Colonic mucosa (tissue), 4 donors: Measurements from ENCODE around the gene CLPTM1L. TPM values are rescaled to one million over a fixed set of nuclear protein-coding genes. Genes with fewer than 3 reads are reported as not detected.

Source experiments
- DNase-seq: peaks from one replicate; pipeline ENCODE4 v3.0.0-alpha.2; 2020
- H3K27ac ChIP-seq: fragments of 200-600 bp; one replicate; pipeline ENCODE4 v1.8.0; 2021
- H3K27me3 ChIP-seq: fragments of 200-600 bp; one replicate; pipeline ENCODE4 v1.8.0; 2021
- H3K36me3 ChIP-seq: fragments of 200-600 bp; one replicate; pipeline ENCODE4 v1.8.0; 2021
- H3K4me1 ChIP-seq: fragments of 200-600 bp; one replicate; pipeline ENCODE4 v1.8.0; 2021; ENCODE audit warnings: mild to moderate bottlenecking
- H3K4me3 ChIP-seq: fragments of 200-600 bp; one replicate; pipeline ENCODE4 v1.8.0; 2021
- H3K9ac ChIP-seq, 2 donors: one replicate each; pipeline ENCODE4 v1.7.0; 2013; ENCODE audit warnings: control low read depth in 2 of 2, low read depth in 2 of 2, low read length in 2 of 2
- H3K9me3 ChIP-seq: fragments of 200-600 bp; one replicate; pipeline ENCODE4 v1.8.0; 2021
- intact Hi-C: fragments of 100-400 bp; cut with DNase I; formaldehyde crosslinking; loops from one replicate; pipeline ENCODE4 v1.14.1; 2022
- total RNA-seq, 2 donors: library from RNA; stranded (reverse); fragmentation: NEBNext Ultra II Directional in 1 of 2; extraction: Animal tissue kit (Norgen Biotek cat#: 25700) in 1 of 2; gene quantifications; one replicate each; pipeline ENCODE4 v1.2.1, GENCODE V29; 2021
- TF ChIP-seq, protein P1 (sequence below): fragments of 200-600 bp; IDR thresholded peaks from one replicate; pipeline ENCODE4 v1.8.0; 2022; ENCODE audit warnings: antibody characterized with exemption, mild to moderate bottlenecking
- donor health status: healthy.
- donor health status: DM: no; HTN: no; CAD: no.
- donor health status: DM: no; HTN: no; CAD: no.

Gene CLPTM1L
- total RNA-seq, 2 donors from 2014 or later, result 80.1 to 138 TPM

- Histone ChIP-seq H3K4me1 (peaks cover 7% of the 10 kb centered on the region), H3K9ac (no peak overlapping the region), H3K9me3 (no peaks in the 10 kb centered on the region), H3K27ac (no peak overlapping the region), H3K4me3 (no peak overlapping the region), H3K36me3 (no peaks in the 10 kb centered on the region), H3K27me3 (no peaks in the 10 kb centered on the region)
- TF ChIP-seq, protein P1, sequence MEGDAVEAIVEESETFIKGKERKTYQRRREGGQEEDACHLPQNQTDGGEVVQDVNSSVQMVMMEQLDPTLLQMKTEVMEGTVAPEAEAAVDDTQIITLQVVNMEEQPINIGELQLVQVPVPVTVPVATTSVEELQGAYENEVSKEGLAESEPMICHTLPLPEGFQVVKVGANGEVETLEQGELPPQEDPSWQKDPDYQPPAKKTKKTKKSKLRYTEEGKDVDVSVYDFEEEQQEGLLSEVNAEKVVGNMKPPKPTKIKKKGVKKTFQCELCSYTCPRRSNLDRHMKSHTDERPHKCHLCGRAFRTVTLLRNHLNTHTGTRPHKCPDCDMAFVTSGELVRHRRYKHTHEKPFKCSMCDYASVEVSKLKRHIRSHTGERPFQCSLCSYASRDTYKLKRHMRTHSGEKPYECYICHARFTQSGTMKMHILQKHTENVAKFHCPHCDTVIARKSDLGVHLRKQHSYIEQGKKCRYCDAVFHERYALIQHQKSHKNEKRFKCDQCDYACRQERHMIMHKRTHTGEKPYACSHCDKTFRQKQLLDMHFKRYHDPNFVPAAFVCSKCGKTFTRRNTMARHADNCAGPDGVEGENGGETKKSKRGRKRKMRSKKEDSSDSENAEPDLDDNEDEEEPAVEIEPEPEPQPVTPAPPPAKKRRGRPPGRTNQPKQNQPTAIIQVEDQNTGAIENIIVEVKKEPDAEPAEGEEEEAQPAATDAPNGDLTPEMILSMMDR, result no peak
- no peak for DNase-seq
- intact Hi-C loops, result no loop called here
Measured at GRCh38 chr5:1348986-1349245, 4.0 kb upstream of the CLPTM1L start.

DNA sequence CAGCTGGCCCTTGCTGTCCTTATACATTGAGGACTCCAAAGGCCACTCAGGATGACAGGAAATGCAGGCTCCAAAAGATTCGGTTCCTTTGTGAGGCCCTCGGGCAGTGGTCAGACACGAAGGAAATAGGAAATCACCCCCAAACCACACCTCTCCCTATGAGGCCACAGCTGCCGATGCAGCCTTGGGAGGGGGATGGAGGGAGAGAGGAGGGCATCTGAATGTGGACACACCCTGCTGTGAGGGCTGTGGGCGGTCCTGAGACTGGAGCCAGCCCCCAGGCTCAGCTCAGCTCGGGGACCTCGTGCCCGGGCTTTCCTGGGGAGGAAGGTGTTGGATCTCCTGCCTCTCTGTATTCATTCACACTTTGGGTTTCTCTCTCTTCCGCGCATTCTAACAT lies 2.7 kb upstream of the CLPTM1L start:
- H3K9me3 ChIP-seq, result no peaks in the 10 kb centered on the region
- no peak overlapping the region for H3K27ac ChIP-seq
- no peaks in the 10 kb centered on the region for H3K27me3 ChIP-seq
- H3K9ac ChIP-seq, result no peak overlapping the region
- no peak overlapping the region for H3K4me3 ChIP-seq
- H3K4me1 ChIP-seq, result peaks cover 12% of the 10 kb centered on the region
- H3K36me3 ChIP-seq, result no peaks in the 10 kb centered on the region
- no peak for DNase-seq
- intact Hi-C loops, result no loop called here
- TF ChIP-seq, protein P1, result no peak

DNA sequence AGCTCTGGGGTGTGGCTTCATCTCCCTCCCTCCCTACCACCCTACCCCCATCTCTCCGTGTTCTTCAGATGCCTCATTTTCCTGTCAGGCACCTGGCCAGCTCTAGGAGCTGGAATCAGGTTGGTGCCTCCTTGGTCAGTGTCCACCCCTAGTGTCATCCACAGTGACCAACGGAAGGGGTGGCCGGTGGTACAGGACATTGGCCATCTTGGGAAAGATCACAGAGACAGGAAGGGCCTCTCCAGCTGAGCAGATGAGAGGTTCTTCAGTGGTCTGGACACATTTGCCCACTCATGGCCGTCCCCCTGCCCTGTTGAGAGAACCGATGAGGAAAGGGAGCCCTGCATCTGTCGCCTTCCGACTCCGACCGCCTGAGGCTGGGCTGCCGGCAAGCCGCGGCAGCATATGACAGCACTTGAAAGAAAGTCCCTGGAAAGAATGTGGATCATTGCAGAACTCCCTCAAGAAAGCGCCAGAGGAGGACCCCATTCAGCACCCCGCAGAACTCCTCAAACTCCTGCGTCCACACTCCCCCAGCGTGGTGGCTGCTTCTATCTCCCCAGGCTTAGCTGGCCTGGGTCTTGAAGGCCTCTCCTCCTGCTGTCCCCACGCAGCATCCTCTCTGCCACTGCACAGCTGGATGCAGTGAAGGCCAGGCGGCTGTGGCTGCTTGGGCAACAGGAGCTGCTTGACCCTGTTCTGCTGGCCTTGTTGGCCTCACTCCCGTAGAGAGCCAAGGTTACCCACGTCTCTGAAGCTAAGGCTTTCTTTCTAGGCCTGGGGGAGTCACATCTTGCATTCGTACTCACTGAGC lies 1.9 kb upstream of the CLPTM1L start:
- no peak overlapping the region for H3K9ac ChIP-seq
- intact Hi-C loops, result no loop called here
- DNase-seq, result no peak

DNA sequence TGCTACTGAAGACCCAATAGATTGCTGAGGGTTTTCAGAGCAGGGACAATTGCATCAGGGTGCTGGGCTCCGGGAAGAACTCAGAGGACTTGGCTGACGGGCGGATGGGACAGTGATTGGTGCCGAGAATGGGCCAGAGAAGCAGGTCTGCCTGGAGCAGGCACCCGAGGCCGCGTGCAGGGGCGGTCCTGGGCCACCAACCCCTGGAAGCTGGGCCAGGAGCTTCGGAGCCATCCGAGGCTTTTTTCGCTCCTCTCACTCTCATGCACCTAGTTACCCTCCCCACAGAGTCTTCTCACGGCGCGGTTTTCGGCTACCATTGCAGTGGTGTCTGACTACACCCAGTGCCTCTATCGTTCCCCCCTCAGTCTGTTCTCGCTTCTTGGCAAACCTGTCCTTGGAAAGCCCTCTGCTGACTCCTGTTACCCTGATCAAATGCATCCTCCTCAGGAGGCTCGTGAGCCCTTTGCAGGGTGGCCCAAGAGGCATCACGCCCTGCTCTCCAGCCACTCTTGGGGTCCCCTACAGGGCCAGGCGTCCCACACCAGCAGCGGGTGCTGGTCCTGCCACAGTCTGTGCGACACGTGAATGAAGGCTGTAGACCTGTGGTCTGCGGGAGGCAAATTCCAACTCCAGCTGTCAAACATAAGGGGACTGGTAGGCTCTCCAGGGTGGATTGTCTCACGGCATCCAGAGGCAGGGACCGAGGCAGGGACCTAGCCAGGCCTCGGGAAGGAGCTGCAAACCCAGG lies 1.2 kb upstream of the CLPTM1L start:
- intact Hi-C loops, result no loop called here
- no peaks in the 10 kb centered on the region for H3K27me3 ChIP-seq
- TF ChIP-seq, protein P1, result no peak
- H3K9ac ChIP-seq, result peak overlapping the region; percentile 84 to 91
- no peaks in the 10 kb centered on the region for H3K9me3 ChIP-seq
- H3K4me1 ChIP-seq, result peaks cover 12% of the 10 kb centered on the region
- DNase-seq, result no peak
- peak overlapping the region; percentile 97 for H3K4me3 ChIP-seq
- H3K36me3 ChIP-seq, result peaks cover 6% of the 10 kb centered on the region
- H3K27ac ChIP-seq, result no peak overlapping the region

More for the DNA sequence above, 1.9 kb upstream of the CLPTM1L start:
- Histone ChIP-seq H3K4me1 (peaks cover 12% of the 10 kb centered on the region), H3K27me3 (no peaks in the 10 kb centered on the region), H3K36me3 (no peaks in the 10 kb centered on the region), H3K4me3 (no peak overlapping the region), H3K27ac (no peak overlapping the region), H3K9me3 (no peaks in the 10 kb centered on the region)
- TF ChIP-seq, protein P1, result no peak

GRCh38 chr5:1343931-1344901 lies 683 bp downstream of the CLPTM1L start:
- no peak for DNase-seq

More at GRCh38 chr5:1343931-1344901, 683 bp downstream of the CLPTM1L start:
- peak overlapping the region; percentile 37 for H3K27ac ChIP-seq
- H3K4me3 ChIP-seq, result peak overlapping the region; percentile 97
- H3K9me3 ChIP-seq, result no peaks in the 10 kb centered on the region
- peak overlapping the region; percentile 70 to 91 for H3K9ac ChIP-seq
- peaks cover 12% of the 10 kb centered on the region for H3K4me1 ChIP-seq
- peaks cover 7% of the 10 kb centered on the region for H3K36me3 ChIP-seq
- TF ChIP-seq, protein P1, result no peak
- no peaks in the 10 kb centered on the region for H3K27me3 ChIP-seq
- intact Hi-C loops, result no loop called here
